Mucosa of gallbladder (tissue), 1 donor: ENCODE measurements around the gene IL27RA. TPM values are rescaled to one million over a fixed set of nuclear protein-coding genes. Genes with fewer than 3 reads are reported as not detected.
A peak's percentile ranks its signal among the peaks of the same experiment; 100 is the strongest.
"Not testable (repeated sequence)": the region's sequence is repeated elsewhere in the genome, so short reads cannot be mapped to it uniquely, and the experiment has no call there.

Source experiments
- DNase-seq: peaks from one replicate; pipeline ENCODE4 v3.0.0-alpha.2; 2020; ENCODE audit warnings: low spot score
- total RNA-seq: library from RNA; stranded (reverse); gene quantifications from one replicate; pipeline ENCODE4 v1.2.1, GENCODE V29; 2021
- donor health status: DM: no; HTN: no; CAD: no.

Gene IL27RA
- total RNA-seq, 1 donor from 2014 or later = 5.6 TPM

DNA sequence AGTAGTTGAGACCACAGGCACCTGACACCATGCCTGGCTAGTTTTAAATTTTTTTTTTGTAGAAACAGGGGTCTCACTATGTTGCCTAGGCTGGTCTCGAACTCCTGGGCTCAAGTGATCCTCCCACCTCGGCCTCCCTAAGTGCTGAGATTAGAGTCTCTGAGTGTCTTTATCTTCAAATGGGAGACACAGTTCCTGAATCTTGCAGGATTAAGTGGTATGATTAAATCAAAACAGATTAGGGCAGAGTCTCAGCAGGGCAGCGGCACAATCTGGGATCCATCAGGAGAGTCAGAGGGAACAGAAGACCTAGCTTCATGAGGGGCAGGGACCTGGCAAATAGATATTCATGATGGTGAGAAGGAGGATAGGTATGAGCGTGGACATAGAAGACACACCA, 2.7 kb upstream of the IL27RA start:
- DNase-seq = no peak

DNA sequence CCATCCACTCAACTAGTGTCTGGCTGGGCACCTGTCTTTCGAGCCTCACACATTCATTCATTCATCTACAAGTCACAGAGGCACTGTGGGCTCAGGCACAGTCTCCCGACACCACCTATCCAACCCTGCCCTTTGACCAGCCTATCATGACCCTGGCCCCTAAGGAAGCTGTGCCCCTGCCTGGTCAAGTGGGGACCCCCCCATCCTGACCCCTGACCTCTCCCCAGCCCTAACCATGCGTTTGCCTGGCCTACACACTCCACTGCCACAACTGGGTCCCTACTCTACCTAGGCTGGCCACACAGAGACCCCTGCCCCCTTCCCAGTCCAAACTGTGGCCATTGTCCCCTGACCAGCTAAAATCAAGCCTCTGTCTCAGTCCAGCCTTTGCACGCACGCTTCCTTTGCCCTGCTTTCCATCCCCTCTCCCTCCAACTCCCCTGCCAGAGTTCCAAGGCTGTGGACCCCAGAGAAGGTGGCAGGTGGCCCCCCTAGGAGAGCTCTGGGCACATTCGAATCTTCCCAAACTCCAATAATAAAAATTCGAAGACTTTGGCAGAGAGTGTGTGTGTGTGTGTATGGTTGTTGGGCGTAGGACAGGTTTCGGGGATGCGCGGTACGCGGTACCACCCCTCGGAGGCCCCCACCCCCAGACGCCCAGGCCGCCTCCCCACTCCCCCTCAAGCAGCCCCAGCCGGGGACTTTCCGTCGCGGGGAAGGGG, 404 bp upstream of the IL27RA start:
- no peak for DNase-seq

DNA sequence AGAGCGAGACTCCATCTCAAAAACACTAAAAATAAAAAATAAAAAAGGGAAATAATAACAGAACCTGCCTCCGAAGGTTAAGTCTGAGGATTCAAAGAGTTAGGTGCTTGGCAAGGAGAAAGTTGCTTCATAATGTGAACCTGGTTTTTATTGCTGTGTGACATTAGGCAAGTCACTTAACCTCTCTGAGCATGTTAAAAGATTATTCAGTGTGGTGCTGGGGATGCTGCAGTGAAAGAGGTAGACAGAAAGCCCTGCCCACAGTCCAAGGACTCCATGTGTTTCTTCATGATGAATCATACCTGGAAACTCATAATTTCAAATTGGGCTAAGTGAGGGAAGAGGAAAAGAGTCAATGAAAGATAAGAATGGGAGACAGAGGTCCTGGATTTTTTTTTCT, 2.4 kb downstream of the IL27RA start:
- DNase-seq = no peak

DNA sequence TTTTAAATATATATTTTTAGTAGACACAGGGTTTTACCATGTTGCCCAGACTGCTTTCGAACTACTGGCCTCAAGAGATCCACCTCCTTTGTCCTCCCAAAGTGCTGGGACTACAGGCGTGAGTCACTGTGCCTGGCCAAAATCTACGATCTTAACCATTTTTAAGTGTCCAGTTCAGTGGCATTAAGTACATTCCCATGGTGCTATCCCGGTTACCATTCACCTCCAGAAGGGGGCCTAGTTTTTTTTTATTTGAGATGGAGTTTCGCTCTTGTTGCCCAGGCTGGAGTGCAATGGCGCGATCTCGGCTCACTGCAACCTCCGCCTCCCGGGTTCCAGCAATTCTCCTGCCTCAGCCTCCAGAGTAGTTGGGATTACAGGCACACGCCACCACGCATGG, 3.6 kb downstream of the IL27RA start:
- DNase-seq = not testable (repeated sequence)

DNA sequence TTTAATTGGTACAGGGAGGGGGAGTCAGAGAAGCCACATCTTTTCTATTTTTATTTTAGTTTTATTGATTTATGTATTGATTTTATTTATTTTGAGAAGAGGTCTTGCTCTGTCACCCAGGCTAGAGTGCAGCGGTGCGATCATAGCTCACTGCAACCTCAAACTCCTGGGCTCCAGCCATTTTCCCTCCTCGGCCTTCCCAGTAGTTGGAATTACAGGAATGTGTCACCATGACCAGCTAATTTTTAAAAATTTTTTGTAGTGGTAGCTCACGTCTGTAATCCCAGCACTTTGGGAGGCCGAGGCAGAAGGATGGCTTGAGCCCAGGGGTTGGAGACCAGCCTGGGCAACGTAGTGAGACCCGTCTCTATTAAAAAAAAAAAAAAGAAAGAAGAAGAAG, 4.1 kb downstream of the IL27RA start:
- DNase-seq = no peak

DNA sequence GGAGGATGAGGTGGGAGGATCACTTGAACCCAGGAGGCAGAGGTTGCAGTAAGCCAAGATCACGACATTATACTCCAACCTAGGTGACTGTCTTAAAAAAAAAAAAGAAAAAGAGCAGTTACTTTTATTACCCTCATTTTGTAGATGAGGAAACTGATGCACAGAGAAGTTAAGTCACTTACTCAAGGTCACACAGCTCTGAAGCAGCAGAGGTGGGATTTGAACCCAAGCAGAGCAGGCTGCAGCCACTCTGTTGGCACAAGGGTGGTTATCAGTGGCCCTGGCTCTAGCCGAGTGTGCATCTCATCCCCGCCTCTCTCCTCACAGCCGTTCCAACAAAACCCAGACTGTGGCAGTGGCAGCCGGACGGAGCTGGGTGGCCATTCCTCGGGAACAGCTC, 7.6 kb downstream of the IL27RA start:
- DNase-seq = no peak

DNA sequence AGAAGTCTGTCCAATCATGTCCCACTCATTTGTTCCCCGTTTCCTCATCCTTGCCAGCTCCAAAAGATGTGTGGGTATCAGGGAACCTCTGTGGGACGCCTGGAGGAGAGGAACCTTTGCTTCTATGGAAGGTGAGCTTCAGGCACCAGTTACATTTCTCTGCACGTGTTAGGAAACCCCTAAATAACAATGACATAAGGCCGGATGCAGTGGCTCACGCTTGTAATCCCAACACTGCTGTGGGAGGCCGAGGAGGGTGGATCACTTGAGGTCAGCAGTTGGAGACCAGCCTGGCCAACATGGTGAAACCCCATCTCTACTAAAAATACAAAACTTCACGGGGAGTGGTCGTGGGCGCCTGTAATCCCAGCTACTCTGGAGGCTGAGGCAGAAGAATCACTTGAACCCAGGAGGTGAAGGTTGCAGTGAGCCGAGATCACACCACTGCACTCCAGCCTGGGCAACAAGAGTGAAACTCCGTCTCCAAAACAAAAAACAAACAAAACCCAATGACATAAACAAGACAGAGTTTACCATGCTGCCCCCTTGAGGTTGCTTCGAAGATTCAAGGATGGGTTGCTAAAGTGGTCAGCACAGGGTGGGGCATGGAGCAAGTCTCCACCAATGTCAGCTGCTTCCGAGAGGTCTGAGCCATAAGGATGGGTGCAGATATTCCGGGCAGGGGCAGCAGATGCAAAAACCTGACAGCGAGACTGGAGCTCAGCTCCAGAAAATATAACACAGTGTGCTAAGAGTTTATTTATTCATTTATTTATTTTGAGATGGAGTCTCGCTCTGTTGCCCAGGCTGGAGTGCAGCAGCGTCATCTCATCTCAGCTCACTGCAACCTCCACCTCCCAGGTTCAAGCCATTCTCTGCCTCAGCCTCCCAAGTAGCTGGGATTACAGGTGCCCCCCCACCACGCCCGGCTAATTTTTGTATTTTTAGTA, 11.4 kb downstream of the IL27RA start:
- DNase-seq = peak; percentile 39

DNA sequence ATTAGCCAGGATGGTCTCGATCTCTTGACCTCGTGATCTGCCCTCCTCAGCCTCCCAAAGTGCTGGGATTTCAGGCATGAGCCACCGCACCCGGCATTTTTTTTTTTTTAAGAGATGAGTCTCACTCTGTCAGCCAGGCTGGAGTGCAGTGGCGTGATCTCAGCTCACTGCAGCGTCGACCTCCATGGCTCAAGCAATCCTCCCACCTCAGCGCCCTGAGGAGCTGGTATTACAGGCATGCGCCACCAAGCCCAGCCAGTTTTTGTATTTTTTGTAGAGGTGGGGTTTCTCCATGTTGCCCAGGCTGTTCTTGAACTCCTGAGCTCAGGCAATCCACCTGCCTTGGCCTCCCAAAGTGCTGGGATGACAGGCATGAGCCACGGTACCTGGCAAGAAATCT, 16.3 kb downstream of the IL27RA start:
- not testable (repeated sequence) for DNase-seq

DNA sequence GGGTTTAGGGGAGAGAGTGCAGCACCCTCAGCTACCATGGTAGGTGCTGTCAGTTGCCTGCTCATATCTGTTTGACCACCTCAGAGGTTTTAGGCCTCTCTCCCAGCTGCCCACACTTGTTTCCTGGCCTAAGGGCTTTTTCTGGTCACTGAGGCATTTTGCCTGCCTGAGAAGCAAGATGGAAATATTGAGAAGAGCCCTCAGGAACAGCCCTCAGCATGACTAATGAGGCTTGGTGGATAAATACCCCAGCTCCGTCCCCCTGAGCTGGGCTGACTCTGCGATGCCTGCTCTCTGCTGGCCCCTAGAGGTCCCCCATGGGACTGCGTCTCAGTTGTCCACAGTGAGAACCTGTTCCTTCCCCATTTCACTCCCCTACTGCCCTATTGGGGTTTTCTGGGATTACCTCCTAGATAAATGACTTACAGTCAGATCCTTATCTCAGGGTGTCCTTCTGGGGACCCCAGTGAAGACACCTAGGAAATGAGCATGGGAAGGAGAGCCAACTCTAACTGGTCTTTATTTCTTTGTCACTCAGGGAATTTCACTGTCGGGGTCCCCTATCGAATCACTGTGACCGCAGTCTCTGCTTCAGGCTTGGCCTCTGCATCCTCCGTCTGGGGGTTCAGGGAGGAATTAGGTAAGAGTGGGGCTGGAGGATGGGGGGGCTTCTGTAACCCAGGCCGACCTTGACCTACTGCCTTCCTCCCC, 17.0 kb downstream of the IL27RA start:
- peak; percentile 49 for DNase-seq

DNA sequence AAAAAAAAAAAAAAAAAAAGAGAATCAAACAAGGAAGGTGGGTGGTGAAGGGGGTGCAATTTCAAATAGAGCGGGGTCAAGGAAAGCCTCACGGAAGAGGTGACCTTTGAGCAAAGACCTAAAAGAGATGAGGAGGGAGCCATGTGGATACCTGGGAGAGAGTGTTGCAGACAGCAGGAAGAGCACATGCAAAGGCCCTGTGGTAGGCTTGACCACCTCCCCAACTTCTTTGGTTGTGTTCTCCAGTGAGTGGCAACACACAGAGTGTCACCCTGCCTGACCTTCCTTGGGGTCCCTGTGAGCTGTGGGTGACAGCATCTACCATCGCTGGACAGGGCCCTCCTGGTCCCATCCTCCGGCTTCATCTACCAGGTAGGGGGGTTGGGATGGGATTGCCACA, 18.9 kb downstream of the IL27RA start:
- no peak for DNase-seq

DNA sequence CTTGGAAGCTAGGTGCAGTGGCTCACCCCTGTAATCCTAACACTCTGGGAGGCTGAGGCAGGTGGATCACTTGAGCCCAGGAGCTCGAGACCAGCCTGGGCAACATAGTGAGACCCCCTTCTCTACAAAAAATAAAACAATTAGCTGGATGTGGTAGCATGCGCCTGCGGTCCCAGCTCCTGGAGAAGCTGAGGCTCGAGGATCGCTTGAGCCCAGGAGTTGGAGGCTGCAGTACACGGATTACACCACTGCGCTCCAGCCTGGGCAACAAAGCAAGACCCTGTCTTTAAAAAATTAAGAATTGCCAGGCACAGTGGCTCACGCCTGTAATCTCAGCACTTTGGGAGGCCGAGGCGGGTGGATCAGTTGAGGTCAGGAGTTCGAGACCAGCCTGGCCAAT, 19.4 kb downstream of the IL27RA start:
- not testable (repeated sequence) for DNase-seq

DNA sequence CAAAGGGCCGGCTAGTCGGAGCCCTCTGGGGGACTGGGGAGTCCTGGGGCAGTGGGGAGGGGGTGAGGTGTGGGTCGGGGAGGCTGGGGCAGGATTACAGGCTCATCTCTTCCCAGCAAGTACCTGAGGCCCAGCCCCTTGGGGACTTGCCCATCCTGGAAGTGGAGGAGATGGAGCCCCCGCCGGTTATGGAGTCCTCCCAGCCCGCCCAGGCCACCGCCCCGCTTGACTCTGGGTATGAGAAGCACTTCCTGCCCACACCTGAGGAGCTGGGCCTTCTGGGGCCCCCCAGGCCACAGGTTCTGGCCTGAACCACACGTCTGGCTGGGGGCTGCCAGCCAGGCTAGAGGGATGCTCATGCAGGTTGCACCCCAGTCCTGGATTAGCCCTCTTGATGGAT, 20.4 kb downstream of the IL27RA start:
- no peak for DNase-seq

DNA sequence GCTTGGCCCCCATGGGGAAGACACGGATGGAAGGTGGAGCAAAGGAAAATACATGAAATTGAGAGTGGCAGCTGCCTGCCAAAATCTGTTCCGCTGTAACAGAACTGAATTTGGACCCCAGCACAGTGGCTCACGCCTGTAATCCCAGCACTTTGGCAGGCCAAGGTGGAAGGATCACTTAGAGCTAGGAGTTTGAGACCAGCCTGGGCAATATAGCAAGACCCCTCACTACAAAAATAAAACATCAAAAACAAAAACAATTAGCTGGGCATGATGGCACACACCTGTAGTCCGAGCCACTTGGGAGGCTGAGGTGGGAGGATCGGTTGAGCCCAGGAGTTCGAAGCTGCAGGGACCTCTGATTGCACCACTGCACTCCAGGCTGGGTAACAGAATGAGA, 20.9 kb downstream of the IL27RA start:
- DNase-seq = no peak

DNA sequence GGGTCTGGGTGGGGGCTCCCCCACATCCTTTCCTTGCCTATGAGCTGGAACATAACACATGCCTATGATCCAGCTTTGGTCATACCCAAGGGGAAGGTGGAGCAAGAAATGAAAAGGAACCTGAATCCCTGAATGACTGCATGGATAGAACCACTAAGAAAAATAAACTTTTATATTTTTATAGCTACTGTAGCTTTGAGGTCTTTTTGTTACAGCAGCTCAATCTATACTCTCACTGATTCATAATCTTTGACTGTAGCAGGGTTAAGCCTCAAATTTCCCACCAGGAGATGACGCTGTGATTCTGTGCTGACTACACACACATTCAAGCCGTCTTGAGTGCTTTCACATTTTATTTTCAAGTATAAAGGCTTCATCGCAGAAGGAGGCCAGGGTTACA, 21.5 kb downstream of the IL27RA start:
- no peak for DNase-seq

DNA sequence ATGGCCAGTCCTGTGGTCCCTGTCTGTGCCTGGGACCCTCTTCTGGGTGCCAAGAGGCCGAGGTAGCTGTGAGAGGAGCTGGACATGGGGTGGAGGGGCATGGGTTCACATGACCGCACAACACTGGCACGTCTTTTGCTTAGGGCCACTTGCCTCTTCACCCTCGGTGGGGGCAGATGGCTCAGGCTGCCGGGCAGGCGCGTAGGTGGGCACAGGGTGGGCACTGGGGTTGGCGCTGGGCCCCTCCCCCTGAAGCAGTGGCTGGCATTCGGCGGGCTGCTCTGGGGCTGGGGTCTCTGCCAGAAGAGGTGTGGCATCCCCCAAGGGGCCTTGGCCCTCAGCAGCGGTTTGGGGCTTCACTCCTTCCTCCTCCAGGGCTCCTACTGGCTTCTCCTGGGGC, 21.9 kb downstream of the IL27RA start:
- DNase-seq = no peak

DNA sequence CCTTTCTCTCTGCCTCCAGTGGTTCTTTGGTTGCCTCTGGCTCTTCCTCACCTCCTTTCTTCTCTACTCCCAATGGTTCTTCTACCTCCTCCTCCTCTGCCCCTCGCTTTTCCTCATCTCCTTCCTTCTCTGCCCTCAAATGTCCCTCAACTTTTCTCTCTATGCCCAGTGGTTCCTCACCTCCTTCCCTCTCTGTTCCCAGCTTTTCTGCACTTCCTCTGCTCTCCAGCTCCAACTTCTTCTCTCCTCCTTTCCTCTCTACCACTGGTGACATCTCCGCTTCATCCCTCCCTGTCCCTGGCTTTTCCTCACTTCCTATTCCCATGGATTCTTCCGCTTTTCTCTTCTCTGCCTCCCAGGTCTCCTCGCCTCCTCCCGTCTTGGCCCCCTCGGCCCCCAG, 22.5 kb downstream of the IL27RA start:
- no peak for DNase-seq

DNA sequence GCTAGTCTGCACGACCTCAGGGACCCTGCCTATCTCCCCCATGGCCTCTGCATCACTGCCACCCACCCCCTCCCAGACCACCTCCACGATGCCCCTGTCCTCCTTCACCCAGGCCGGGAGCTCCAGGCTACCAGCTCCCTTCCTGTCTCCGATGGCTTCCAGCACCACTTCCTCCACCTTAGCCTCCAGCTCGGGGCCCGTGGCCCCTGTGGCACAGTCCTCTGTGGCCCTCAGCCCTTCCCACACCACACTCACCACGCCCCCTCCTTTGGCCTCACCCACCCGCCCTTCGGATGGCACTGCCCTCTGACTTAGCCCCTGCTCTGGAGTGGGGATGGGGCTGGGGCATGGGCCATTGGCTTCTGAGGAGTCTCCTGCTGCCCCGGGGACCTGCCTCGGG, 23.2 kb downstream of the IL27RA start:
- DNase-seq = no peak

DNA sequence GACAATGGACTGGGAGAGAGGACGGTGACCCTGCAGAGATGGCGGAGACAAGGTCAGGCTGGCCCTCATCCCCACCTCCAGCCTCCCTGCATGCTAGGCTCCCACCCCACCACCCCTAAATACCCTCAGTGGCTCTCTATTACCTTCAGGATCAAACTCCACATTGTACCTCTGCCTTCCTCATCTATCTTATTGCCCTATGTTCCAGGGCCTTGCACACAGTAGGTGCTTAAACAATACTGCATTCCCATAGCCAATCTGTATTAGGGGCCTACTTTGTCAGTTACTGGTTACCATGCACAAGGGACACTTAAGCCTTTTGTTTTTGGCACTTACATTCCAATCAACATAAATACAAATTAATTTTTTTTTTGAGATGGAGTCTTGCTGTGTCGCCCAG, 23.8 kb downstream of the IL27RA start:
- no peak for DNase-seq

DNA sequence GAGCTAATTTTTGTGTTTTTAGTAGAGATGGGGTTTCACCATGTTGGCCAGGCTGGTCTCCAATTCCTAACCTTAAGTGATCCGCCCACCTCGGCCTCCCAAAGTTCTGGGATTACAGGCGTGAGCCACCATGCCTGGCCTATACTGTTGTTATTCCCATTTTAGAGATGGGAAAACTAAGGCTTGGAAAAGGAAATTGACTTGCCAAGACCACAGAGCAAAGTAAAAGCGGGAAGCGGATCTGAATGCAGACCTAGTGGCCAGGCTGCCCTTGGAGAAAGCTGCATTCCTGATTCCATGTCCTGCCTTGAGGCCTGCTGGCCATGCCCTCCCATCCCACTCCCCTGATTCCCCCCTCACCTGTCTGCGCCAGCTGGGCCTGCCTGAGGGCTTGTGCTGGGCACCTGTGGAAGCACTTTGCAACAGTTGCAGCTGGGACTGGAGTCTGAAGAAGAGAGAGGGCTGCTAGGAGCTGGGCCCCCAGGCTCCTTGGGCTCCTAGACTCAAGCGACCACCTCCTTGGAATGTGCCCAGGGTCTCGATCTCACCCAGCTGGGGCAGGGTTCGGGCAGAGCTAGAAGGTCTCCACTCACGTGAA, 24.6 kb downstream of the IL27RA start:
- no peak for DNase-seq

DNA sequence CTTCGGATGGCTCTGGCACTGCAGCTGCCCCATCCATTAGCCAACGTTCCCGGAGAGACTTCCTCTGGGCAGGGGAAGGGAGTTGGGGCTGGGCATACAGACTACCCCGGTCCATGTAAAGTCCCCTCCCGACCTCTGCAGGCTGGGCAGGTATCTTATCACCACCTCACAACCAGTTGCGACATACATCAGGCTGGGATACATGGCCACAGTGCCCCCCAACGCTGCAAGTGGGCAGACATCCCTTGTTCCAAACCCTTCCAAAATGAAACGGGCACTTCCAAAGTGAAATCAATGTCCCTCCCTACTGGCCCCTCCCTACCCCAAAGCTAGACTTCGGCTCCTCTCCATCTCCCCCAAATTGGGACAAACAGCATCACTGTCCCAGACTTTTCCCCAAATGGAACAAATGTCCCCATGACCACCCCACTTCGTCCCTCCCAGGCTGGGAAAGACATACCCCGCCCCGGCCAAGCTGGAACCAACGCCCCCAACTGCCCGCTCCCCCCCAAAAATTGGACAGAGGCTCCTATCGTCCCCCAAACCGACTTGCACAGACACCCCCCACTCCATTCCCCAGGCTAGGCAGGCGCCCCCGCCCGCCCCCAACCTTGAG, 25.3 kb downstream of the IL27RA start:
- DNase-seq = no peak
